GM19467 (cell line): ENCODE data around the gene SRSF1.
"Not testable (repeated sequence)": the region's sequence is repeated elsewhere in the genome, so short reads cannot be mapped to it uniquely, and the experiment has no call there.

Source experiments
- ATAC-seq: cut with Tn5 transposase; IDR thresholded peaks from one replicate; pipeline ENCODE4 v1.9.1; 2021; ENCODE audit warnings: mild to moderate bottlenecking, moderate library complexity; ENCODE audit not compliant: unreplicated experiment

SRSF1 gene

GRCh38 chr17:57970710-57971109 is 36.3 kb downstream of the SRSF1 start:
- no peak for ATAC-seq

GRCh38 chr17:57968456-57968855 is 38.6 kb downstream of the SRSF1 start:
- ATAC-seq = no peak

- ATAC-seq = no peak
These were observed 40.2 kb downstream of the SRSF1 start for GRCh38 chr17:57966875-57967274.

- no peak for ATAC-seq
These were observed 40.8 kb downstream of the SRSF1 start for GRCh38 chr17:57966246-57966645.

- no peak for ATAC-seq
These were observed 41.4 kb downstream of the SRSF1 start for GRCh38 chr17:57965521-57966160.

- ATAC-seq = no peak
These were observed 43.9 kb downstream of the SRSF1 start for GRCh38 chr17:57963149-57963511.

GRCh38 chr17:57962279-57963148 is 44.5 kb downstream of the SRSF1 start:
- ATAC-seq = no peak

GRCh38 chr17:57959929-57960328 is 47.1 kb downstream of the SRSF1 start:
- no peak for ATAC-seq

- ATAC-seq = not testable (repeated sequence)
These were observed 48.7 kb downstream of the SRSF1 start for GRCh38 chr17:57958391-57958790.

- ATAC-seq = no peak
These were observed 49.2 kb downstream of the SRSF1 start for GRCh38 chr17:57957886-57958285.

GRCh38 chr17:57957120-57957850 is 49.8 kb downstream of the SRSF1 start:
- ATAC-seq = no peak

- ATAC-seq = peak; percentile 60
These were observed 50.5 kb downstream of the SRSF1 start for GRCh38 chr17:57956291-57957119.

- ATAC-seq = no peak
These were observed 51.7 kb downstream of the SRSF1 start, which contains the start of gene CUEDC1 for GRCh38 chr17:57955183-57955931. Gene CUEDC1 (minus strand): TSS chr17:57955412. CDS start chr17:57885564, 69,848 bp downstream.

GRCh38 chr17:57954397-57955182 is 52.5 kb downstream of the SRSF1 start:
- ATAC-seq = no peak

GRCh38 chr17:57953705-57954396 is 53.2 kb downstream of the SRSF1 start:
- no peak for ATAC-seq
